IMR-90 (cell line): ENCODE measurements around the gene NUDCD2. TPM values are rescaled to one million over a fixed set of nuclear protein-coding genes. Genes with fewer than 3 reads are reported as not detected.

ENCODE experiments used
- ATAC-seq: fragments of 200-7000 bp; cut with Tn5 transposase; 2 replicates; pipeline ENCODE4 v1.9.1; 2020; ENCODE audit warnings: low read depth, mild to moderate bottlenecking, moderate library complexity
- BruUV-seq: library from RNA; stranded (reverse); fragments of 400-500 nt; replicated peaks from 2 replicates; lab custom pipeline; 2021; lab: Mats Ljungman, UMichigan
- CTCF ChIA-PET: fragments of 300-600 bp; formaldehyde crosslinking; extraction: SDS; loops from one replicate; lab custom pipeline; 2021; ENCODE audit warnings: antibody characterized with exemption; lab: Yijun Ruan, JAX
- POLR2A ChIA-PET: fragments of 300-600 bp; sonication (Branson Sonifier 250); formaldehyde crosslinking; loops from one replicate; lab custom pipeline; 2022; ENCODE audit warnings: antibody characterized with exemption; ENCODE audit not compliant: unreplicated experiment; lab: Charles Lee
- DNase-seq: peaks from one replicate; pipeline ENCODE4 v3.0.0; 2013
- H2AFZ ChIP-seq: replicated peaks from 2 replicates; pipeline ENCODE3; 2013; ENCODE audit warnings: low read length, mild to moderate bottlenecking; ENCODE audit not compliant: poor library complexity
- H2AK5ac ChIP-seq: 2 replicates; pipeline ENCODE4 v1.6.1; 2013; ENCODE audit warnings: low read depth, low read length, inconsistent platforms
- H2AK9ac ChIP-seq: replicated peaks from 2 replicates; pipeline ENCODE3; 2013; ENCODE audit warnings: mild to moderate bottlenecking, low read depth, low read length, moderate library complexity; ENCODE audit not compliant: poor library complexity
- H2BK120ac ChIP-seq: 2 replicates; pipeline ENCODE4 v1.6.1; 2013; ENCODE audit warnings: low read depth, low read length, inconsistent platforms
- H2BK15ac ChIP-seq: 3 replicates; pipeline ENCODE4 v1.6.1; 2013; ENCODE audit warnings: low read depth, low read length, inconsistent platforms
- H2BK20ac ChIP-seq: 2 replicates; pipeline ENCODE4 v1.6.1; 2013; ENCODE audit warnings: low read depth, mild to moderate bottlenecking, inconsistent platforms, low read length, moderate library complexity
- H2BK5ac ChIP-seq: 2 replicates; pipeline ENCODE4 v1.6.1; 2013; ENCODE audit warnings: mild to moderate bottlenecking, low read depth, low read length, inconsistent platforms; ENCODE audit not compliant: poor library complexity, severe bottlenecking
- H3K14ac ChIP-seq: replicated peaks from 2 replicates; pipeline ENCODE4 v1.6.1; 2013; ENCODE audit warnings: low read depth, low read length, inconsistent platforms
- H3K18ac ChIP-seq: 2 replicates; pipeline ENCODE4 v1.6.1; 2013; ENCODE audit warnings: low read depth, low read length, control low read depth
- H3K23ac ChIP-seq: 2 replicates; pipeline ENCODE4 v1.6.1; 2013; ENCODE audit warnings: low read depth, low read length, inconsistent platforms
- H3K27ac ChIP-seq: 2 replicates; pipeline ENCODE4 v1.5.1; 2013; ENCODE audit warnings: mild to moderate bottlenecking, control low read depth, low read length; ENCODE audit not compliant: insufficient read depth
- H3K27me3 ChIP-seq: 2 replicates; pipeline ENCODE4 v1.6.1; 2013; ENCODE audit warnings: low read length; ENCODE audit not compliant: control insufficient read depth, insufficient read depth
- H3K36me3 ChIP-seq: 2 replicates; pipeline ENCODE4 v1.6.1; 2013; ENCODE audit warnings: low read length, mixed read lengths; ENCODE audit not compliant: control insufficient read depth, insufficient read depth
- H3K4ac ChIP-seq: 2 replicates; pipeline ENCODE4 v1.6.1; 2013; ENCODE audit warnings: low read depth, low read length, inconsistent platforms
- H3K4me1 ChIP-seq: 2 replicates; pipeline ENCODE4 v1.6.1; 2013; ENCODE audit warnings: low read length, mixed read lengths; ENCODE audit not compliant: control insufficient read depth, insufficient read depth
- H3K4me2 ChIP-seq: 2 replicates; pipeline ENCODE4 v1.6.1; 2013; ENCODE audit warnings: low read depth, mild to moderate bottlenecking, control low read depth, low read length, moderate library complexity
- H3K4me3 ChIP-seq: 2 replicates; pipeline ENCODE4 v1.5.1; 2013; ENCODE audit warnings: low read depth, mild to moderate bottlenecking, control low read depth, low read length, moderate library complexity; ENCODE audit not compliant: insufficient read depth
- H3K56ac ChIP-seq: 2 replicates; pipeline ENCODE4 v1.6.1; 2013; ENCODE audit warnings: low read length, inconsistent platforms; ENCODE audit not compliant: insufficient read depth; ENCODE audit errors: extremely low read depth
- H3K79me1 ChIP-seq, 2 experiments: 2 replicates each; pipeline ENCODE4 v1.6.1; 2013; ENCODE audit warnings: low read length in 2 of 2, inconsistent platforms in 1 of 2, low read depth in 1 of 2
- H3K9ac ChIP-seq: 2 replicates; pipeline ENCODE4 v1.6.1; 2013; ENCODE audit warnings: low read depth, low read length, control low read depth
- H3K9me1 ChIP-seq: 2 replicates; pipeline ENCODE4 v1.6.1; 2013; ENCODE audit warnings: low read length, inconsistent platforms; ENCODE audit not compliant: insufficient read depth
- H3K9me3 ChIP-seq: 2 replicates; pipeline ENCODE4 v1.6.1; 2013; ENCODE audit warnings: low read length; ENCODE audit not compliant: control insufficient read depth, insufficient read depth
- H4K20me1 ChIP-seq: 2 replicates; pipeline ENCODE4 v1.6.1; 2013; ENCODE audit warnings: low read length, inconsistent platforms; ENCODE audit not compliant: insufficient read depth
- H4K5ac ChIP-seq: 2 replicates; pipeline ENCODE4 v1.6.1; 2013; ENCODE audit warnings: mild to moderate bottlenecking, low read depth, low read length, control low read depth
- H4K8ac ChIP-seq, 2 experiments: 2 replicates each; pipeline ENCODE4 v1.6.1; 2013; ENCODE audit warnings: low read depth in 2 of 2, low read length in 2 of 2, control low read depth in 1 of 2, inconsistent platforms in 1 of 2
- H4K91ac ChIP-seq: 2 replicates; pipeline ENCODE4 v1.6.1; 2013; ENCODE audit warnings: low read depth, low read length, inconsistent platforms; ENCODE audit not compliant: insufficient read depth
- MXI1 ChIP-seq: IDR thresholded peaks from 2 replicates; pipeline ENCODE4 v1.6.1; 2012; ENCODE audit warnings: low read depth, mild to moderate bottlenecking, low read length, moderate library complexity, borderline replicate concordance
- SMC3 ChIP-seq: fragments of 150-350 bp; IDR thresholded peaks from 2 replicates; pipeline ENCODE4 v1.6.1; 2016; ENCODE audit warnings: low read depth, mild to moderate bottlenecking, antibody characterized with exemption, low read length, moderate library complexity
- WGBS, 2 experiments: methylation state at CpG; one replicate each; pipeline versions ENCODE4 v1.1.5 to v1.1.7; 2013; ENCODE audit warnings: missing lambda C conversion rate in 2 of 2; ENCODE audit not compliant: insufficient read length in 1 of 2; ENCODE audit errors: extremely low coverage in 2 of 2; 5-methylcytosine and 5-hydroxymethylcytosine counted together
- dilution Hi-C: fragments of 300-500 bp; cut with HindIII; formaldehyde crosslinking; loops from one replicate; pipeline ENCODE4 v1.14.3; 2018; ENCODE audit warnings: low sequenced_read_pairs; ENCODE audit not compliant: unreplicated experiment
- in situ Hi-C: fragments of 300-500 bp; cut with MboI; formaldehyde crosslinking; loops from 3 replicates; pipeline ENCODE4 v1.14.3; 2019; ENCODE audit warnings: low sequenced_read_pairs, inconsistent platforms, mixed read lengths
- intact Hi-C: fragments of 100-400 bp; cut with micrococcal nuclease; formaldehyde crosslinking; loops from 2 replicates; pipeline ENCODE4 v1.10.0; 2022
- polyA plus RNA-seq, 3 experiments: library from polyadenylated mRNA; depleted of rRNA; stranded (reverse); fragments of >200 nt; gene quantifications; 2 replicates each; pipeline ENCODE4 v1.2.3, GENCODE V29; 2012; ENCODE audit warnings: low replicate concordance in 1 of 3
- total RNA-seq: library from RNA; depleted of rRNA; stranded (reverse); fragments of >200 nt; gene quantifications from 2 replicates; pipeline ENCODE4 v1.2.3, GENCODE V29; 2012

Gene NUDCD2
- total and polyA plus RNA-seq, 2 of the 4 experiments (the other 2 are of a cell fraction), result 3.0 to 3.5 TPM

GRCh38 chr5:163460562-163461171, 765 bp upstream of the NUDCD2 start, which contains the start of gene HMMR:
Gene HMMR, plus strand, starts transcription at chr5:163460632. Its CDS starts 61 bp downstream, at chr5:163460693.
- dilution Hi-C loops, result no loop called here
- Histone ChIP-seq H3K9me1 (no peaks in the 10 kb centered on the region), H3K9ac (peak within 1 kb of the TSS; percentile 90), H3K4me1 (no peaks in the 10 kb centered on the region), H2AK9ac (peak within 1 kb of the TSS; percentile 75), H3K27me3 (no peaks in the 10 kb centered on the region), H4K91ac (peak within 1 kb of the TSS; percentile 95), H4K8ac (peak within 1 kb of the TSS; percentile 70 to 99), H4K20me1 (no peaks in the 10 kb centered on the region), H3K4me2 (peak within 1 kb of the TSS; percentile 96), H2BK5ac (peak within 1 kb of the TSS; percentile 94), H4K5ac (peak within 1 kb of the TSS; percentile 95), H3K23ac (peak within 1 kb of the TSS; percentile 97), H3K56ac (peak within 1 kb of the TSS; percentile 99), H3K36me3 (no peaks in the 10 kb centered on the region), H3K18ac (peak within 1 kb of the TSS; percentile 95), H3K4ac (peak within 1 kb of the TSS; percentile 98), H2AK5ac (peak within 1 kb of the TSS; percentile 76), H3K79me1 (peaks cover 13 to 17% of the 10 kb centered on the region in 2 experiments; a peak in 3 of 4 replicates), H3K4me3 (peak within 1 kb of the TSS; percentile 65), H2AFZ (peak within 1 kb of the TSS; percentile 89), H2BK120ac (peak within 1 kb of the TSS; percentile 84), H2BK15ac (peak within 1 kb of the TSS; percentile 89; the same call in 2 of the 3 replicates), H3K9me3 (no peaks in the 10 kb centered on the region), H3K27ac (peak within 1 kb of the TSS; percentile 89), H2BK20ac (peak within 1 kb of the TSS; percentile 48; the same call in 1 of the 2 replicates), H3K14ac (peak within 1 kb of the TSS; percentile 96)
- POLR2A ChIA-PET, result interaction anchor here (0.6 to 0.7 kb wide), 4 partner anchors 15 to 318 kb away, joined by 3 to 4 read pairs (median 3); no protein-coding TSS in a partner anchor
- BruUV-seq, result TSS peak; percentile 96
- peak; percentile 23 for DNase-seq
- 0% methylated on average over 6 of the region's 23 CpGs; no CpG with 5 or more reads in 1 of the 2 experiments for WGBS, 2 experiments
- no peak for ATAC-seq
- no peak for TF ChIP-seq SMC3
- TF ChIP-seq MXI1, result peak; percentile 75; the same call in 1 of the 2 replicates
- in situ Hi-C loops, result no loop called here
- CTCF ChIA-PET, result interaction anchor here (0.7 kb wide), 1 partner anchor 22 kb away, joined by 3 read pairs; no protein-coding TSS in a partner anchor
- intact Hi-C loops, result loop anchor here (1.0 kb wide), 1 partner anchor 44 kb away; no protein-coding TSS in a partner anchor
